ENCODE data around the gene PCDH15. TPM values are rescaled to one million over a fixed set of nuclear protein-coding genes. Genes with fewer than 3 reads are reported as not detected.

Gene PCDH15
- polyA plus RNA-seq, 1 experiment, result not detected

DNA sequence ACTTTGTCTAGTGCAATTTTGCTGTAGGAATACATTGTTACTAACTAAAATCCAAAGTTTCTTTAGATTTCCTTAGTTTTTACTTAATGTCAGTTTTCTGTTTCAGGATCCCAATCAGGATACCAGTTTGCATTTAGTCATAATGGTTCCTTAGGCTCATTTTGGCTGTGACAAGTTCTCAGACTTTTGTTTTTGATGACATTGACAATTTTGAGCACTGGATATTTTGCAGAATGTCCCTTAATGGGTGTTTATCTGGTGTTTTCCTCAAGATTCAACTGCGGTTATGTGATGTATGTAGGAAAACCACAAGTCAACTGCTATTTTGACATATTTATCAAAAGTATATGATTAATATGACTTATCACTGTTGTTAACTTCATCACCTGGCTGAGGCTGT is 482.6 kb downstream of the PCDH15 start:
- no peak for DNase-seq (ENCODE audit: low read depth, low spot score)
- no peak overlapping the region for H3K27ac ChIP-seq (ENCODE audit: low read depth, low read length)
- TF ChIP-seq CTCF (IDR thresholded peaks at IDR 0.05; ENCODE audit: low read depth, low read length), result no peak
- no peaks in the 10 kb centered on the region for H3K27me3 ChIP-seq (ENCODE audit: control insufficient read depth, insufficient read depth, low read length)
- CTCF ChIA-PET, result no interaction called here
- POLR2A ChIA-PET, result no interaction called here
- H3K9me3 ChIP-seq (ENCODE audit: control insufficient read depth, insufficient read depth, low read length), result no peaks in the 10 kb centered on the region
- no peak overlapping the region for H3K4me3 ChIP-seq (ENCODE audit: low read depth, low read length)

DNA sequence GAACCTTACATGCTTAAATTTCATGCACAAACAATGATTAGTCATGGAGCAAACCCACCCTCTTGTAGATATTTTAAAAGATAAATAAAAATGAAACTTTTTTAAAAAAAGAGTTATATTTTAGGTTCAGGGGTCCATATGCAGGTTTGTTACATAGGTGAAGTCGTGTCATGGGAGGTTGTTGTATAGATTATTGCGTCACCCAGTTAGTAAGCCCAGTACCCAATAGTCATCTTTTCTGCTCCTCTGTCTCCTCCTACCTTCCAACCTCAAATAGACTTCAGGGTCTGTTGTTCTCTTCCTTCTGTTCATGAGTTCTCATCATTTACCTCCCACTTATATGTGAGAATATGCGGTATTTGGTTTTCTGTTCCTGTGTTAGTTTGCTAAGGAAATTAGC is 486.6 kb downstream of the PCDH15 start:
- Histone ChIP-seq H3K27ac (ENCODE audit: low read depth, low read length) (no peak overlapping the region), H3K27me3 (ENCODE audit: control insufficient read depth, insufficient read depth, low read length) (no peaks in the 10 kb centered on the region), H3K4me3 (ENCODE audit: low read depth, low read length) (no peak overlapping the region), H3K9me3 (ENCODE audit: control insufficient read depth, insufficient read depth, low read length) (no peaks in the 10 kb centered on the region)
- DNase-seq (ENCODE audit: low read depth, low spot score), result no peak
- POLR2A ChIA-PET, result no interaction called here
- CTCF ChIA-PET, result no interaction called here
- no peak for TF ChIP-seq CTCF (IDR thresholded peaks at IDR 0.05; ENCODE audit: low read depth, low read length)

- no peaks in the 10 kb centered on the region for H3K27me3 ChIP-seq (ENCODE audit: control insufficient read depth, insufficient read depth, low read length)
- CTCF ChIA-PET, result no interaction called here
- no peak overlapping the region for H3K27ac ChIP-seq (ENCODE audit: low read depth, low read length)
- no peak for DNase-seq (ENCODE audit: low read depth, low spot score)
- no peak overlapping the region for H3K4me3 ChIP-seq (ENCODE audit: low read depth, low read length)
- POLR2A ChIA-PET, result no interaction called here
- TF ChIP-seq CTCF (IDR thresholded peaks at IDR 0.05; ENCODE audit: low read depth, low read length), result no peak
- peaks cover 5% of the 10 kb centered on the region for H3K9me3 ChIP-seq (ENCODE audit: control insufficient read depth, insufficient read depth, low read length)
Measured at GRCh38 chr10:54284526-54285193, 516.4 kb downstream of the PCDH15 start.

GRCh38 chr10:54282012-54282411 is 519.0 kb downstream of the PCDH15 start:
- POLR2A ChIA-PET, result no interaction called here
- CTCF ChIA-PET, result no interaction called here
- DNase-seq (ENCODE audit: low read depth, low spot score), result no peak
- H3K9me3 ChIP-seq (ENCODE audit: control insufficient read depth, insufficient read depth, low read length), result no peaks in the 10 kb centered on the region; the same call in 1 of the 2 replicates
- TF ChIP-seq CTCF (IDR thresholded peaks at IDR 0.05; ENCODE audit: low read depth, low read length), result no peak
- no peaks in the 10 kb centered on the region for H3K27me3 ChIP-seq (ENCODE audit: control insufficient read depth, insufficient read depth, low read length)
- no peak overlapping the region for H3K27ac ChIP-seq (ENCODE audit: low read depth, low read length)
- H3K4me3 ChIP-seq (ENCODE audit: low read depth, low read length), result no peak overlapping the region

- H3K27ac ChIP-seq (ENCODE audit: low read depth, low read length), result no peak overlapping the region
- DNase-seq (ENCODE audit: low read depth, low spot score), result no peak
- no peak for TF ChIP-seq CTCF (IDR thresholded peaks at IDR 0.05; ENCODE audit: low read depth, low read length)
- POLR2A ChIA-PET, result no interaction called here
- CTCF ChIA-PET, result no interaction called here
- H3K9me3 ChIP-seq (ENCODE audit: control insufficient read depth, insufficient read depth, low read length), result peaks cover 4% of the 10 kb centered on the region
- H3K4me3 ChIP-seq (ENCODE audit: low read depth, low read length), result no peak overlapping the region
- H3K27me3 ChIP-seq (ENCODE audit: control insufficient read depth, insufficient read depth, low read length), result no peaks in the 10 kb centered on the region
Measured at GRCh38 chr10:54266395-54266794, 534.6 kb downstream of the PCDH15 start.

Measured in AG04450 (cell line).